Activated CD4-positive, alpha-beta T cell treated with anti-CD3 and anti-CD28 coated beads, Interleukin-2, amount 50 U/mL, for 24 hours (primary cell): Measurements from ENCODE around the gene GPR180.

Experiments
- DNase-seq, 2 donors: peaks; one replicate each; pipeline ENCODE4 v3.0.0-alpha.2; 2020; ENCODE audit warnings: low read depth in 1 of 2, low spot score in 1 of 2

The GPR180 gene

DNA sequence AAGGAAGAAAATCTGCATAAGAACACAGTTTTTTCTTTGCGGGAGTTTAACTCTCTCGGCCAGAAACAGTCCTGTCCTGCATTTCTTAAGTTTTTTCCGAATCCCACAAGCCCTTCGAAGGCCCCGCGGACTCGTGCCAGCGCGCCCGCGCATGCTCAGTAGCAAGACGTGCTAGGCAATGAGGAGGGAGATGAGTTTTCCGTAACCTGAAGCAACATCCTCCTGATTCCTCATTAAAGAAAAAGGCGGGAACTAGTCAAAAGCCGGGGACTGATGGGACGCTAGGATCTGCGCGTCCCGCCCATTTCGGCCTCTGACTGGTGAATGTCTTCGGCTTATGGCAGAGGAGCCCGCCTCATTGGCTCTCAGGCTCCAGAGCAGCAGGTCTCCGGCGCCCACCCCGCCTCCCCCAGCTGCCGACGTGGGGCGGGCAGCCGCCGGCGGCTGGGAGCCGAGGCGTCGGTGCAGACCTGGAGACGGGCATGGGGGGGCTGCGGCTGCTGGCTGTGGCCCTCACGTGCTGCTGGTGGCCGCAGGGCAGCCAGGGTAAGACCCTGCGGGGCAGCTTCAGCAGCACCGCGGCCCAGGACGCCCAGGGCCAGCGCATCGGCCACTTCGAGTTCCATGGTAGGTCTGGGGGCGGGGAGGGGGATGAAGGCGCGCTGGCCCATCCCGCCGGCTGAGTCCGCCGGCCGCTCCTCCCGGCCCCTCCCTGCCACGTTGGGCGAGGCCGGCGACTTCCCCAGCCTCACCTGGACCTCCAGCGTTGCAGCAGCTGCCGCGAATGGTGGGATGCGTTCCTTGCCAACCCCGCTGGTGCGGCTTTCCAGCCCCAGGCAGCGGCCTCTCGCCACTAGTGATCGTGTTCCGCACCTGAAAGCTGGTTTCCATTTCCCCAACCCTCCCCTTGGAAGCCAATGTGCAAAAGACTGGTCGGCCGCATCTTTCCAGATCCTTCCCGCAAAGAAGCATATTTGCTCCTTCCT, at the start of gene GPR180:
Gene GPR180 (plus strand): TSS at position 412 of the 986 bp plus-strand sequence. CDS start 71 bp downstream, at position 483.
- DNase-seq, result peak; percentile 66 to 89

DNA sequence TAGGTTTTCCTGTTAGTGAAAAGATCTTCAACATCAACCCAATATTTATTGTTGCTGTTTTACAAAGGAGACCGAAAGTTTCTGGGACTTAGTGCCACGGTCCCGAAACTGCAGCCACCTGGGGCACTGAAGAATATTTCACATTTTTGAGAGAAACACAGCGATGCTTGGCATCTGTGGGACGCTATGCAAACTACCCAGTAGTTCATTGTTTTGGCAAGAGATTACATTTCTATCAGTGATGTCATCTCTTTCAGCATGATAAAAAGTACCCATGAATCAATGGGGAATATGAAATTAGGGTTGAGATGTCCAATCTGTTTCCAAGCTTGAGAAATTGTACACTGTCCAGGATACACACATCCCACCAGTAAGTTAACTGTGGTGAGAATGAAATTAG, 49.6 kb upstream of the GPR180 start:
- DNase-seq, result no peak

DNA sequence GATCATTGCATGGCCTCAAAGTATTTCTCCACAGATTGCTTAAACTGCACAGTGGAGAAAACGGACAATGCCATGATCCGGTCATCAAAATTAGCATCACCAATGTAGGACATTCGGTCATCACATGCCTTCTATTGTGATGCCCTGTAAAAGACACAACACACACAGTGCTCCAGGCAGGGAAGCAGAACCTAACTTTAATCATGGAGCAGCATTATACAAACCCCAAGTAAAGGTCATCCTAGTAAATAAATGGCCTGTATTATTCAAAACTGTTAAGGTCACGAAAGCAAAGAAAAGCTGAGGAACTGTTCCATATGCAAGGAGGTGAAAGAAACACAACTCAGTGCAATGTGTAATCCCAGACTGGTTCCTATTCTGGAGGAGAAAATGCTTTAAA, 47.9 kb upstream of the GPR180 start:
- DNase-seq, result no peak

GRCh38 chr13:94556041-94556440, 45.6 kb upstream of the GPR180 start:
- DNase-seq, result no peak

GRCh38 chr13:94556621-94557020, 45.0 kb upstream of the GPR180 start:
- no peak for DNase-seq

GRCh38 chr13:94557684-94558235, 43.9 kb upstream of the GPR180 start:
- DNase-seq, result no peak

DNA sequence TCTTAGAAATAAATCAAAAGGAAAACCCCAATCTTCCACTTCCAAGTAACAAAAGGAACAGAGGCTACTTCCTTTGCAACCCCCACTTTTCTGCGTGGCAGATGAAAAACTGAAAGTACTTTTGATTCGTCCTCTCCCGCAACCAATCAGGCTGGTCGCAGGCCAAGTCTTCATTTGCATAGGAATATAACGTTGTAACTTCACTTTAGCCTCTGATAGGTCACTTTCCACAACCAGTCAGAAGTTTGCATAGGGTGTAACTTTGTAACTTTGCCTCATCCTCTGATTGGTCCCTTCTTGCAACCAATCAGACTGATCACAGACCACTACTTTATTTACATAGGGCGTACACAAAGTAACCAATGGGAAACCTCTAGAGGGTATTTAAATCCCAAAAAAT, 42.9 kb upstream of the GPR180 start:
- no peak for DNase-seq

GRCh38 chr13:94559222-94559795, 42.3 kb upstream of the GPR180 start:
- DNase-seq, result no peak

DNA sequence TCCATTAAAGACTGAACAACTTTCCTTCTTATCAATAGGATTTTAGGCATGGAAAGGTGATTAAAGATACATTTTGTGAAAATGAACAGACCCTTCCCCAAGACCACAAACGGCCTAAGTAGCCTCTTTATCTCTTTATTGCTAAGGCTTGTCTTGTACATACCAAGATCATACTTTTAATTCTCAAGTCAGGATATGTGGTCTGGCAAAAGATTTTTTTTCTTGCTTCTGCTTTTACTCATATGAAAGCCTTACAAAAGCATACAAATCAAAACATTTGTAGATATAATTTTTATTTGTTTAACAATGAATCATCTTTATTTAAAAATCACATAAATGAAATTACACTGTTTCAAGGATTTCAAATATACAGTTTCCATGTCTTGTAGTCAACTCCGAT, 41.5 kb upstream of the GPR180 start:
- DNase-seq, result no peak

- no peak for DNase-seq
Observed at GRCh38 chr13:94561126-94561525, 40.5 kb upstream of the GPR180 start.

GRCh38 chr13:94567581-94567980, 34.1 kb upstream of the GPR180 start:
- DNase-seq, result no peak

DNA sequence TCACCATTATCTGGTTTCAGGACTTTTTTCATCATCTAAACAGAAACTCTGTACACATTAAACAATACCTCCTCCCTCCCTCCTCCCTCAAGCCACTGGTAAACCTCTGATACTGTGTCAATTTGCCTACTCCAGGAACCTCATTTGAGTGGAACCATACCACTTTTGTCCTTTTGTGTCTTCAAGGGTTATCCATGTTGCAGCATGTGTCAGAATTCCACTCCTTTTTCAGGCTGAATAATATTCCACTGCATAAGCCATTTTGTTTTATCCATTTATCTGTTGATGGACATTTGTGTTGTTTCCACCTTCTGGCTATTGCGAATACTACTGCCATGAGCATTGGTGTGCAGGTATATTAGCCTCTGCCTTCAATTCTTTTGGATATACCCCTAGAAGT, 33.2 kb upstream of the GPR180 start:
- no peak for DNase-seq

DNA sequence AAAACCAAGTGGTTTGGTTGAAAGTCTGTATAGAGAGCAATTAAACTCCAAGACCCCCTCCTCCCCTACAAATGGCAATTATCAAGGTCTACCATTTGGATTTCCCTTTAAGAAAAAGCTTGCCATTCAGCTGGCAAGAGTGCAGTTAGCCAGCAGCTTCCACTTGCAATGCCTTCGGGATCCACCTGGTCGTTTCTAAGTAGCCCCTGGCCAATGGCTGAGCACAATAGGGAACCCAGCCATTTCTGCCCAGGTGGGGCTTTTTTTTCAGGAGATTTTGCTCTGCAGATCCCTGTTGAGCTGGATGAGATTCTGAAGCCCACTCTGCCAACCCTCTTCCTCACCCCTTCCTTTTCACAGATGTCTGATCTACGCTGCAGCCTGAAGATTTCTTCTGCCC, 32.0 kb upstream of the GPR180 start:
- DNase-seq, result no peak

GRCh38 chr13:94579063-94579462, 22.6 kb upstream of the GPR180 start:
- DNase-seq, result no peak

- no peak for DNase-seq
Observed at GRCh38 chr13:94583926-94584325, 17.7 kb upstream of the GPR180 start.

- no peak for DNase-seq
Observed at GRCh38 chr13:94585543-94586101, 16.0 kb upstream of the GPR180 start.

DNA sequence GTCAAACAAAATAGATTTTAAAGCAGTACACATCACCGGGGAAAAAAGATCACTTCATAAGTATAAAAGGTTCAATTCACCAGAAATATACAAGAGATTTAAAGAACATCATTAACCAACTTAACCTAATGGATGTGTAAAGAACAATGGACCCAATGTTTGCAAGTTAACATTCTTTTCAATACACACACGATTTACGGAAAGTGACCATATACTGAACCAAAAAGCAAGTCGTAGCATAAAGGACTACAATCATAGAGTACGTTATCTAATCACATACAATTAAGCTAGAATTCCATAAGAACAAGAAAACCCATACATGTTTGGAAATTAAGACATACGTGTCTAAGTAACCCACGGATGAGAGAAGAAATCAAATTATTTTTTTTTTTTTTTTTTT, 15.3 kb upstream of the GPR180 start:
- DNase-seq, result no peak

DNA sequence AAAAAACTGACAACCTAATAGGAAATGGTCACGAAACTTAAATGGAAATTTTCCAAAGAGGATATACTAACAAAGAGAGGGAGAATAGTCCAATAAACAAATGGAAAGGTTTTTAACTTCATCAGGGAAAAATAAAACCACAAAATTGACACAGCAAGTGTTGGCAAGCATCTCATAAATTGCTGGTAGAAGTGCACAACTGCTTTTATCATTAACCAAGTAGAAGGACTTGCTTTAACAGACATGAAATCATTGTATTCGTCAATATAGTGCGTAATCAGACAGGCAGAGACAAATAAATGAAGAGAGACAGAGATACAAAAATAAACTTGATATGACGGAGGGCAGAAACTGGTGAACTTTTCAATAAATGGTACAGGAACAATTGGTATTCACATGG, 13.1 kb upstream of the GPR180 start:
- DNase-seq, result no peak

DNA sequence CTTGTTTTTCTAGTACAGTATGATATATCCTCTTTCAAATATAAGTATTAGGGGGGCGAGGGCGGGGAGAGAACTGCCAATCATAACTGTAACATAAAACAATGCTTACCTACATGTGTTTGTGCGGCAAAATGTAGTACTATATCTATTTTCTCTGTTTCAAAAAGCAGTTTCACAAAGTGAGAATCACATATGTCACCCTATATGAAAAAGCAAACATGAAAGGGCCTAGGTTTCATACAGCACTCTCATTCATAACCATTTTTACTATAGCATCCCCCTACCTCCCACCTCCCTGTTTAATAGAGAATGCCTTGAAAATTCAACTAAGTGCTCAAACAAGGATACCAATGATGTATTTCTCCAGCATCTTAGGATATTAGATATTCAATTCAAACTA, 10.9 kb upstream of the GPR180 start:
- DNase-seq, result no peak

DNA sequence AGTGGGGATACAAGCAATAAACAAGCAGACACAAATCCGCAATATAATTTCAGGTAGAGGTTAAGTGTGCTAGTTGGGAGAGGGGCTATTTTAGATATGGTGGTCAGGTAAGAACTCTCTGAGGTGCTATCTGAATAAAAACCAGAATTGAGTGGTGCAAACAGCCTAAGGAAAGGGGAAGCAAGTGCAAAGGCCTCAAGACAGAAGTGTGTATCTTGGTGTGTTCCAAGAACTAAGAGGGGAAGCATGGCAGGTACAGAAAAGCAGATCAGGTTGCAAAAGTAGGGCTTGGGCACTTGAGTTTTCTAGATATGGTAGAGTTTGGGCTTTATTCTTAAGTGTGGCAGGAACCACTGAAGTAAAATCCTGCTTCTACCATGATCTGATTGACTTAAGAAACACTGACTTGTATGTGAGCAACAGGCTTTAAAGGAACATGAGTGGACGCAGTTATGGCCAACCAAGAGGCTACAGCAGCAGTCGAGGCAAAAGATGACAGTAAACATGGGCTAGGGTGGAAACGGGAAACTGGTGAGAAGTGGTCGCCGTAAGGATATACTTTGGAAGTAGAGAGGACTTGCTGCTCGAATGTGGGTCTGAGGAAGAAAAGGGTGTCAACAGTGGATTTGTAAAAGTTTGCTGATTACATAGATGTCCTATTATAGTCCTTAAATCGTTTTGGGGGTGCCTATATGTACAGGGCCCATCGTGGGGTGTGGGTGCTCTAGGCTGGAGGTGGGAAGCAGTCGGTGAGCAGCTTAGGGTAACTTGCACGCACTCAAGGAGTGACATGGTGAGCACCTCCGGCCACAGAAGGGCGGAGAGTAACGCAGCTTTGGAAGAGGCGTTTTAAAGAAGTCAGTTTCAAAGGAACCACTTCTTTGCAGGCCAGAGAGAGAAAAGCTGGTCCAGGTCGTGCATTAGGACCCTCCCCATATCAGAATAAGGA, 6.4 kb upstream of the GPR180 start:
- DNase-seq, result peak in 1 of 2 donors; percentile 12
